ENCODE measurements around the gene SSR2. TPM values are rescaled to one million over a fixed set of nuclear protein-coding genes. Genes with fewer than 3 reads are reported as not detected.

Gene SSR2
- polyA plus RNA-seq, 1 experiment = 935 TPM

DNA sequence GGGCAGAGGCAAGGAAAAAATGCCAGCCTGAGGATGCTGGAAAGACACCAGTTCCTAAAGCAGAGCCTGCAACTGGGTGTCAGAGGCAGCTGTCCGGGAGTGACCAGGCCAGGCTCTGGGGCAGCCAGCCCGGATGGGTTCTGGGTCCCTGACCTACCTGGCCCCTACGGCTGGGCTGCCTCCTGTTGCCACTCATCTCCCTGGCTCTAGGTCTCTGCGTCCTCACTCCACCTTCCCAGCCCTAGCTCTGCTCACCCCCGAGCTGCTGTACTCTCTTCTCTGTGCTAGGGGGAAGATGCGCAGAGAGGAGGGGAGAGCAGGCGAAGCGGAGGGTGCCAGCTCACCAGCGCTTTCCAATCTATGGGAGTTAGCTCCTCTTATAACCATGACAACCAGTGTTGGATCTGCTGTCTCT, 51.4 kb downstream of the SSR2 start:
- H3K27me3 ChIP-seq (ENCODE audit: control insufficient read depth, insufficient read depth, low read length) = no peaks in the 10 kb centered on the region
- CTCF ChIA-PET = interaction anchor here (0.7 to 2.5 kb wide), 5 partner anchors 12 to 31 kb away, joined by 3 to 9 read pairs (median 7); no protein-coding TSS in a partner anchor
- POLR2A ChIA-PET = no interaction called here
- no peak overlapping the region for H3K4me3 ChIP-seq (ENCODE audit: low read depth, low read length)
- H3K36me3 ChIP-seq (ENCODE audit: control insufficient read depth, insufficient read depth, low read length) = peaks cover 50% of the 10 kb centered on the region
- DNase-seq (ENCODE audit: low read depth) = no peak
- TF ChIP-seq, protein P1, sequence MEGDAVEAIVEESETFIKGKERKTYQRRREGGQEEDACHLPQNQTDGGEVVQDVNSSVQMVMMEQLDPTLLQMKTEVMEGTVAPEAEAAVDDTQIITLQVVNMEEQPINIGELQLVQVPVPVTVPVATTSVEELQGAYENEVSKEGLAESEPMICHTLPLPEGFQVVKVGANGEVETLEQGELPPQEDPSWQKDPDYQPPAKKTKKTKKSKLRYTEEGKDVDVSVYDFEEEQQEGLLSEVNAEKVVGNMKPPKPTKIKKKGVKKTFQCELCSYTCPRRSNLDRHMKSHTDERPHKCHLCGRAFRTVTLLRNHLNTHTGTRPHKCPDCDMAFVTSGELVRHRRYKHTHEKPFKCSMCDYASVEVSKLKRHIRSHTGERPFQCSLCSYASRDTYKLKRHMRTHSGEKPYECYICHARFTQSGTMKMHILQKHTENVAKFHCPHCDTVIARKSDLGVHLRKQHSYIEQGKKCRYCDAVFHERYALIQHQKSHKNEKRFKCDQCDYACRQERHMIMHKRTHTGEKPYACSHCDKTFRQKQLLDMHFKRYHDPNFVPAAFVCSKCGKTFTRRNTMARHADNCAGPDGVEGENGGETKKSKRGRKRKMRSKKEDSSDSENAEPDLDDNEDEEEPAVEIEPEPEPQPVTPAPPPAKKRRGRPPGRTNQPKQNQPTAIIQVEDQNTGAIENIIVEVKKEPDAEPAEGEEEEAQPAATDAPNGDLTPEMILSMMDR (IDR thresholded peaks at IDR 0.05; ENCODE audit: insufficient read depth, low read depth, low read length) = no peak

- TF ChIP-seq, protein P1 (IDR thresholded peaks at IDR 0.05; ENCODE audit: insufficient read depth, low read depth, low read length) = no peak
- H3K4me3 ChIP-seq (ENCODE audit: low read depth, low read length) = no peak overlapping the region
- ChIA-PET CTCF (interaction anchor here (1.6 to 2.5 kb wide), 3 partner anchors 14 to 30 kb away, joined by 5 to 9 read pairs (median 8); partner anchors contain the start of gene RXFP4), POLR2A (no interaction called here)
- no peaks in the 10 kb centered on the region for H3K27me3 ChIP-seq (ENCODE audit: control insufficient read depth, insufficient read depth, low read length)
- peaks cover 52% of the 10 kb centered on the region for H3K36me3 ChIP-seq (ENCODE audit: control insufficient read depth, insufficient read depth, low read length)
- DNase-seq (ENCODE audit: low read depth) = no peak
Measured at GRCh38 chr1:155968670-155969069, 52.1 kb downstream of the SSR2 start.

GRCh38 chr1:155968051-155968400, 52.7 kb downstream of the SSR2 start:
- TF ChIP-seq, protein P1 (IDR thresholded peaks at IDR 0.05; ENCODE audit: insufficient read depth, low read depth, low read length) = no peak
- ChIA-PET CTCF (interaction anchor here (0.6 to 2.5 kb wide), 5 partner anchors 15 to 967 kb away, joined by 3 to 8 read pairs (median 4); partner anchors contain the start of gene RXFP4), POLR2A (no interaction called here)
- Histone ChIP-seq H3K4me3 (ENCODE audit: low read depth, low read length) (no peak overlapping the region), H3K27me3 (ENCODE audit: control insufficient read depth, insufficient read depth, low read length) (no peaks in the 10 kb centered on the region), H3K36me3 (ENCODE audit: control insufficient read depth, insufficient read depth, low read length) (peaks cover 49% of the 10 kb centered on the region)
- no peak for DNase-seq (ENCODE audit: low read depth)

DNA sequence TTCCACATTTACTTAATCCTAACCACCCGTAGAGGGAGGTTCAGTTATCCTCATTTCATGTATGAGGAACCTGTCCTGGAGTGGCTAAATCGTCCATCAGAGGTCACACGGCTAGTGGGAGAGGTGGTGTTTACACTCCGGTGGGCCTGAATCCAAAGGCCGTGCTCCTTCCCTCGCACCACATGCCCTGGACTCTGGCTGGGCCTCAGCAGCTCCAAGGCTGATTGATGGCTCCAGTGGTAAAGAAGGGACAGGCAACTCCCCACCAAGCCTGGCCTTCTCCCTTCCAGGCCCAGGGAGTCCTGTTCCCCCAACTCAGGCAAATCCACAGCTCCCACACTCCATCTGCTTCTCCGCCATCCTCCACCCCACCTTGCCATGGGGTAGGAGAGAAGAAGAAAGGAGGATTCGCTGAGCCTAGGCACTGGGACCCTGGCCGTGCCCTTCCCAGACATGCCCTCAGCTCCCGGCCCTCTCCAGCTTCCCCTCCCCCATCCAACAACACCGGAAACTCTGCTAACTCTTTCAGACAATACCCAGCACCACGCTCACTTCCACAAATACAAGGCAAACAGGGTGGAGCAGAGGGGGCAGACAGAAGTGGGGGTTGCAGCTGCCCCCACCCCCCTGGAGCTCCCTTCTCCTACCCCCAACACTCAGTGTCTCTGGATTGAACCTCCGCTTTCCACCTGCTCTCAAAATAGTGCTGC, 53.3 kb downstream of the SSR2 start:
- peaks cover 54% of the 10 kb centered on the region for H3K36me3 ChIP-seq (ENCODE audit: control insufficient read depth, insufficient read depth, low read length)

DNA sequence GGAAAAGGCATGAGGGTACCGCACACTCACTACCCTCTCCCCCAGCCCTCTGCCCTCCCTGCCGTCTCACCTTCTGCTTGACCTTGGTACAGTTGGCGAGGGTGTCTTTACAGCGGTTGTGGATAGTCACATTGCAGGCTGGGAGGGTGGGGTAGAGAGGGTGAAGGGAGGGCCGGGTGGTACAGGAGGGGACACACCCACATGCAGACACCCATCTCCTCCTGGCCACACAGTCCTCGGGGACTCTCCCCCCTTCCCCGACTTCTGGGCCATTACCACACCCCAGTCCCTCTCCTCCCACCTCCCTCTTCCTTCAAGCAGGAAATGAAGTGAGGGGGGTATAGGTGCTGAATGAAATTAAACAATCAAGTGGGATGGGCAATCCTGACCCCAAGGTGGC, 54.0 kb downstream of the SSR2 start:
- Histone ChIP-seq H3K36me3 (ENCODE audit: control insufficient read depth, insufficient read depth, low read length) (peaks cover 55% of the 10 kb centered on the region), H3K27me3 (ENCODE audit: control insufficient read depth, insufficient read depth, low read length) (no peaks in the 10 kb centered on the region), H3K4me3 (ENCODE audit: low read depth, low read length) (no peak overlapping the region)
- ChIA-PET CTCF (interaction anchor here (1.0 to 2.0 kb wide), 3 partner anchors 14 to 29 kb away, joined by 3 to 10 read pairs (median 3); no protein-coding TSS in a partner anchor), POLR2A (no interaction called here)
- TF ChIP-seq, protein P1 (IDR thresholded peaks at IDR 0.05; ENCODE audit: insufficient read depth, low read depth, low read length) = no peak
- DNase-seq (ENCODE audit: low read depth) = no peak

More for the DNA sequence above, 53.3 kb downstream of the SSR2 start:
- no peaks in the 10 kb centered on the region for H3K27me3 ChIP-seq (ENCODE audit: control insufficient read depth, insufficient read depth, low read length)
- DNase-seq (ENCODE audit: low read depth) = no peak
- TF ChIP-seq, protein P1 (IDR thresholded peaks at IDR 0.05; ENCODE audit: insufficient read depth, low read depth, low read length) = no peak
- ChIA-PET POLR2A (no interaction called here), CTCF (interaction anchor here (0.6 to 2.5 kb wide), 7 partner anchors 16 to 966 kb away, joined by 3 to 10 read pairs (median 4); partner anchors contain the start of gene RXFP4)
- H3K4me3 ChIP-seq (ENCODE audit: low read depth, low read length) = no peak overlapping the region
